A204.1 (cell line): ENCODE measurements around the gene KRTAP4-7.
"Not testable (repeated sequence)": the region's sequence is repeated elsewhere in the genome, so short reads cannot be mapped to it uniquely, and the experiment has no call there.

Experiments used
- FAIRE-seq: peaks from 2 replicates; lab custom pipeline; 2012; peaks lifted over from hg19 to GRCh38; lab: Jason Lieb, UNC

KRTAP4-7 gene

DNA sequence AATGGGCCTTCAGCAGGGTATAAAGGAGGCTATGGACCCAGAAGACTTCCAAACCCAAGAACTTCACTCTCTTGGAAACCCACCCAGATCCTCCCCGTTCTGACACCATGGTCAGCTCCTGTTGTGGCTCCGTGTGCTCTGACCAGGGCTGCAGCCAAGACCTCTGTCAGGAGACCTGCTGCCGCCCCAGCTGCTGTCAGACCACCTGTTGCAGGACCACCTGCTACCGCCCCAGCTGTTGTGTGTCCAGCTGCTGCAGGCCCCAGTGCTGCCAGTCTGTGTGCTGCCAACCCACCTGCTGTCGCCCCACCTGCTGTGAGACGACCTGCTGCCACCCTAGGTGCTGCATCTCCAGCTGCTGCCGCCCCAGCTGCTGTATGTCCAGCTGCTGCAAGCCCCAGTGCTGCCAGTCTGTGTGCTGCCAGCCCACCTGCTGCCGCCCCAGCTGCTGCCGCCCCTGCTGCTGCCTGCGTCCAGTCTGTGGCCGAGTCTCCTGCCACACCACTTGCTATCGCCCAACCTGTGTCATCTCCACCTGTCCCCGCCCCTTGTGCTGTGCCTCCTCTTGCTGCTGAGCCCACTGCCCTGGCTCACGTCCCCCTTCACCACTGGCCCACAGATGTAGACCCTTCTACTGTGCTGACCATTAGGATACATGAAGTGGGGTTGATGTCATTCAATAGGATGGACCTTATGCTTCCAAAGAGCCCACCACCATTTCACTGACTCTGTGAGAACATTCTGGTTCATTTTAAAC, at the start of gene KRTAP4-7:
KRTAP4-7 (plus strand) TSS at position 51 of the 757 bp plus-strand sequence; CDS start at position 108, 57 bp downstream.
- not testable (repeated sequence) for FAIRE-seq

DNA sequence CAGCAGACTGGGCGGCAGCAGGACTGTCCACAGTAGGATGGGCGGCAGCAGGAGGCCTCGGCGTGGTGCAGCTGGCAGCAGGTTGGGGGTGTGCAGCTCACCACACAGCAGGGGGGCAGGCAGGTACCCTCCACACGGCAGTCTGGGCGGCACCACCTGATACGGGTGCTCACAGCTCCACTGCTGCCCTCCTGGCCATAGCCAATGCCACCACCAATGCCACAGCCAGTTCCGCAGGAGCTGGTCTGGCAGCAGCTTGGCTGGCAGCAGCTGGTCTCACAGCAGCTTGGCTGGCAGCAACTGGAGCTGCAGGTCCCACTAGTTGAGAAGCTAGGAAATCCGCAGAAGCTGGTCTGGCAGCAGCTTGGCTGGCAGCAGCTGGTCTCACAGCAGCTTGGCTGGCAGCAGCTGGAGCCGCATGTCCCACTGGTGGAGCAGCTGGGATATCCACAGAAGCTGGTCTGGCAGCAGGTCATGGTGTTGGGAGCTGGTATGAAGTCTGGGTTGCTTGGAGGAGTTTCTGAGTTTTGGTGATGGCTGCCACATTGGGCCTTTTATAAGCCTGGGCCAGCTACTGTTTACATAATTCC, 49.5 kb upstream of the KRTAP4-7 start, which contains the start of gene KRTAP1-3:
KRTAP1-3 (minus strand) TSS at position 529 of the 590 bp plus-strand sequence; CDS start at position 476, 53 bp downstream.
- FAIRE-seq, result not testable (repeated sequence)

DNA sequence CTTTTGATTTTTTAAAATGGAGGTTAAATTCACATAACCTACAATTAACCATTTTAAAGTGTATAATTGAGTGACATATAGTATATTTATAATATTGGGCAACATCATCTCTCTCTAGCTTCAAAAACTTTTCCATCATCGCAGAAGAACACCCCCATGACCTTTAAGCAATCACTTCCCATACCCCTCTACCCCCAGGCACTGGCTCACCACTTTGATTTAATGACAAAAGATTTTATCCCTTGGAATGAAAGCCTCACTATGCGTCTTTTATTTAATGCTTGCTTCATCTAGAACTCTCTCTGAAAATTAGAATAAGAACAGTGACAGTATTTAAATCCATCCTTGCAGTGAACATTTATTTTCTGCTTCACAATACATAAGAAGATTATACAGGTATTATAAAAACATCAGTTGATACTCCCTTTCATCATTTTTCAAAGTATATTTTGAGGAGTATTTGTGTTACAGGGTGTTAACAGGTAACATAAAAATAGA, 46.0 kb upstream of the KRTAP4-7 start:
- FAIRE-seq, result no peak

DNA sequence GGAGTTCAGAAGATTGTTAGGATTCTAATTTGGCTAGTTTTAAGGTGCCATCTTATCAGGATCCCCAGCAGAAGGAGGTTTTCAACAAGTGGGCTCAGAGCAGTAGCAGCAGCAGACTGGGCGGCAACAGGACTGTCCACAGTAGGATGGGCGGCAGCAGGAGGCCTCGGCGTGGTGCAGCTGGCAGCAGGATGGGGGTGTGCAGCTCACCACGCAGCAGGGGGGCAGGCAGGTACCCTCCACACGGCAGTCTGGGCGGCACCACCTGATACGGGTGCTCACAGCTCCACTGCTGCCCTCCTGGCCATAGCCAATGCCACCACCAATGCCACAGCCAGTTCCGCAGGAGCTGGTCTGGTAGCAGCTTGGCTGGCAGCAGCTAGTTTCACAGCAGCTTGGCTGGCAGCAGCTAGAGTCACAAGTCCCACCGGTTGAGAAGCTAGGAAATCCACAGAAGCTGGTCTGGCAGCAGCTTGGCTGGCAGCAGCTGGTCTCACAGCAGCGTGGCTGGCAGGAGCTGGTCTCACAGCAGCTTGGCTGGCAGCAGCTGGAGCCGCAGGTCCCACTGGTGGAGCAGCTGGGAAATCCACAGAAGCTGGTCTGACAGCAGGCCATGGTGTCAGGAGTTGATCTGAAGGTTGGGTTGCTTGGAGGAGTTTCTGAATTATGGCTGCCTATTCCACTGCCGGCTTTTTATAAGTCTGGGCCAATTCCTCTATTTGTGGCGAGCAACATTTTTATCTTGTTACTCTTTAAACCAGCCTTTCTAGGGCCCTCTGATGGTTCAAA, 43.0 kb upstream of the KRTAP4-7 start, which contains the start of gene KRTAP1-1:
KRTAP1-1 (minus strand) TSS at position 668 of the 789 bp plus-strand sequence; CDS start at position 615, 53 bp downstream.
- FAIRE-seq, result not testable (repeated sequence)

DNA sequence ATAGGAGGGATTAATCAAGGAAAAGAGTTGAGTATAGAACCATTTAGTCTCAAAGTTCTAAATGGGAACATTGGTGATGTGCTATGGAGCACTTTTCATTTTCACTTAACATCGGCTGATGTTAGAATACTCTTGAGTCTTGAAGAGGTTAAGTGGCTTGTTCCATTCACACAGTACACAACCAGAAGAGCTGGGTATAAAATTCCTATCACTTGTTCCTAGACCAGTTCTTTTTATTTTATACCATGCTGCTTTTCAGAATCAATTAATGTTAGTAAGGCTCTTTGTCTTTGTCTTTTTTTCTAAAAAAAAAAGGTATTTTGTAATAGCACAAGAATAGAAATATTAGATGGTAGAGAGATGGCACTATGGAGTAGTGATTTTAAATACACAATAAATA, 41.0 kb upstream of the KRTAP4-7 start:
- no peak for FAIRE-seq

DNA sequence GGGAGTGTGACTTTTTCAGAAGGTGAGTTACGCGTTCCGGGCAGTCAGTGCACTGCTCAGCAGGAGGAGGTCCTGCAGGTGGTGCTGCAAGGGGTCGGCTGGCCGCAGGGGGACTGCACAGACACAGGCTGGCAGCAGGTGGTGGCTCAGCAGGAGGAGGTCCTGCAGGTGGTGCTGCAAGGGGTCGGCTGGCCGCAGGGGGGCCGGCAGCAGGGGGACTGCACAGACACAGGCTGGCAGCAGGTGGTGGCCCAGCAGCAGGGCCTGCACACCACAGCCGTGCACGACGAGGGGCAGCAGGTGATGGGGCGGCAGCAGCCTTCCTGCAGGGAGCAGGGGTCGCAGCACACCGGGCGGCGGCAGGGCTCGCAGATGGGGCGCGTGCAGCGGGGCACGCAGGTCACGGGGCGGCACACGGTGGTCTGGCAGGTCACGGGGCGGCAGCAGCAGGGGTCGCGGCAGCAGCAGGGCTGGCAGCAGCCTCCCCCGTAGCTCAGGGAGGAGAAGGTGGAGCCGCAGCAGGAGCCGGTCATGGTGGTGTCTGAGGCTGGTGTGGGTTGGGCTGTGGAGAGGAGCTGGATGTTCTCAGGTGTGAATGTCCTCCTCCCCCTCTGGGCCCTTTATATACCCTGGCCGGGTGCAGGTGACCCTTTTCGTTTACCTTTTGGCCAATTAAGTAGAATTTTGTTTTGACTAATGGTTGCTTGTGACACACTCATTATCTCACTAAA, 37.0 kb upstream of the KRTAP4-7 start, which contains the start of gene KRTAP2-1:
KRTAP2-1 (minus strand) TSS at position 582 of the 731 bp plus-strand sequence; CDS start at position 533, 49 bp downstream.
- FAIRE-seq, result not testable (repeated sequence)

DNA sequence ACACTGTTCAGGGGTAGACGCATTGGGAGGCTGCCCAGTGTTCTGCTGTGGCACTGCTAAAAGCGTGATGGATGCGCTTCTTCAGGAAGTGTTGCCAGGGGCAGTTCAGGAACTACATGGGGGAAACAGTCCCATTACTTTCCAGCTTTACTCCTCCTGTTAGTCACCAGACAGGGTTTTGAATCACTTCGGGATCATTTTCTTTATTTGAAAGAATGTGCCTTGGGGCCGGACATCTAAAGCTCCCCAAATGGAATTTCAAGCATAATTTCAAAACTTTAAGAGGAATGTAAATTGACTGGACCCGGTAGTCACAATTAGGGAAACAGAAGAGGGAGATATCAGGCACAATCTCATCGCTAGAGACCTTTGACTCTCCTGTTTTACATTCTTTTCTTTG, 35.5 kb upstream of the KRTAP4-7 start:
- no peak for FAIRE-seq

DNA sequence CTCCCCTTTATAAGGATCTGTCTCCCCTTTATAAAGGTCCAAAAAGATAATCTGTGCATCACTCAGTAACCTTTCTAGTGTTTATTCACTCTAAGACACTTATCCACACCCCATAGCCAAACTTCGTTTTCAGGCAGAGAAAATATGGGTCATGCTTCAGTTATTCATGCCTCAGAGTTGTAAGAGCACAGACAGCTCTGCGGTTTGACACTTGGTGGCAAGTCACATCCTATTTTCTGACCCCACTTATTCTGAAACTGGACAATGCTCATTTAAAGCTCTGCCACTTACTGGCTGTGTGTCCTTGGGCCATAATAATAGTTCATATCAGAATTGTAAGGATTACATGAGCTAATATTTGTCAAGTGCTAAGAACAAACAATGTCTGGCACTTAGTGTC, 34.8 kb upstream of the KRTAP4-7 start:
- no peak for FAIRE-seq

DNA sequence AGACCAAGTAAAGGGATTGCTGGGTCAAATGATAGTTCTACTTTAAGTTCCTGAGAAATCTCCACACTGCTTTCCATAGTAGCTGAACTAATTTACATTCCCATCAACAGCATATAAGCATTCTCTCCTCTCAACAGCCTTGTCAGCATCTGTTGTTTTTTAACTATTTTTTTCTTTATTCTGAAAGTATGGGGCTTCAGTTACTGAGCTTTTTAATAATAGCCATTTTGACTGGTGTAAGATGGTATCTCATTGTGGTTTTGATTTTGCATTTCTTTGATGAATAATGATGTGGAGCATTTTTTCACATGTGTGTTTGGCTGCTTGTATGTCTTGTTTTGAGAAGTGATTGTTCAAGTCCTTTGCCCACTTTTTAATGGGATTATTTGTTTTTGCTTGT, 31.4 kb upstream of the KRTAP4-7 start:
- FAIRE-seq, result no peak

DNA sequence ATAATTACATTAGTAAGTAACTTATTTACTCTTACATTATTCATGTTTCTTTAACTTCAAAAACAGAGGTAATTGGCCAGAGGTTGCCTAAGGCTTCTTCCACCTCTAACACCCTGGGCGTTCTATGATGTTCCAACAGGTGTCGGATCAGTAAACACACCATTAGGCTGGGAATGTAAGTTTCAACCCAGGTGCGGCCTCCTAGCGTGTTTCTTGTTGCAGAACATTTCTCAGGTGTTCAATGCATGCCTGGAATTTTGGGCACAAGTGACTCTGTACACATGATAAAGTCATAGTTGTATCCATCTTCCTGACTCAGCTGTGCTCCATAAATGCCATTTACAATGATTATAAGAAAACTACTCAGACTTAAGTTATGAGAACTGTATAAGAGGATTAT, 29.9 kb upstream of the KRTAP4-7 start:
- FAIRE-seq, result no peak

DNA sequence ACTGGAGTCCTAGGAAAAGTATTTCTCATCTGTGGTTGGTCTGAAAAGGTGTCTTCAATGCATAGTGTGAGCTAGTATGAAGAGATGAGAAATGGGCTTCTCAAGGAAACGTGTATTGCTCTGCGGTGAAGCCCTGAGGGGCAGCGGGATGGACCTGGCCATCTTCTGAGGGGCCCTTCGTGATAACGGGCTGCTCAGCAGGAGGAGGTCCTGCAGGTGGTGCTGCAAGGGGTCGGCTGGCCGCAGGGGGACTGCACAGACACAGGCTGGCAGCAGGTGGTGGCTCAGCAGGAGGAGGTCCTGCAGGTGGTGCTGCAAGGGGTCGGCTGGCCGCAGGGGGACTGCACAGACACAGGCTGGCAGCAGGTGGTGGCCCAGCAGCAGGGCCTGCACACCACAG, 29.4 kb upstream of the KRTAP4-7 start:
- FAIRE-seq, result not testable (repeated sequence)

DNA sequence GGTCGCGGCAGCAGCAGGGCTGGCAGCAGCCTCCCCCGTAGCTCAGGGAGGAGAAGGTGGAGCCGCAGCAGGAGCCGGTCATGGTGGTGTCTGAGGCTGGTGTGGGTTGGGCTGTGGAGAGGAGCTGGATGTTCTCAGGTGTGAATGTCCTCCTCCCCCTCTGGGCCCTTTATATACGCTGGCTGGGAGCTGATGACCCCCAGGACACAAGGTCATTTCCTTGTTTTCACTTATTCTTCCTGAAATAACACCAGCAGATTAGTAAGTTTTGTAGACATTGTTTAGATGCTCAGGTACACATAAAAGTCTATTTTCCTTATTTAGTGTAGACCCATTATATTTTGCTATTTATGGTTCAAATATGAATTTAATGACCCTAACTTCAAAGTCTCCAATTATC, 28.8 kb upstream of the KRTAP4-7 start, which contains the start of gene KRTAP2-2:
KRTAP2-2 (minus strand) TSS at position 101 of the 400 bp plus-strand sequence; CDS start at position 82, 19 bp downstream.
- FAIRE-seq, result not testable (repeated sequence)

DNA sequence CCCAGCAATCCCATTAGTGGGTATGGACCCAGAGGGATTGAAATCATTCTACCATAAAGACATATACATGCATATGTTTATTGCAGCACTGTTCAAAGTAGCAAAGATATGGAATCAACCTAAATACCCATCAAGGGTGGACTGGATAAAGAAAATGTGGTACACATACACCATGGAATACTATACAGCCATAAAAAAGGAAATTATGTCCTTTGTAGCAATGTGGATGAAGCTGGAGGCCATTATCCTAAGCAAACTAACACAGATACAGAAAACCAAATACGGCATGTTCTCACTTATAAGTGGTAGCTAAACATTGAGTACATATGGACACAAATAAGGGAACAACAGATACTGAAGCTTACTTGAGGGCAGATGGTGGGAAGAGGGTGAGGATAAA, 26.4 kb upstream of the KRTAP4-7 start:
- no peak for FAIRE-seq

DNA sequence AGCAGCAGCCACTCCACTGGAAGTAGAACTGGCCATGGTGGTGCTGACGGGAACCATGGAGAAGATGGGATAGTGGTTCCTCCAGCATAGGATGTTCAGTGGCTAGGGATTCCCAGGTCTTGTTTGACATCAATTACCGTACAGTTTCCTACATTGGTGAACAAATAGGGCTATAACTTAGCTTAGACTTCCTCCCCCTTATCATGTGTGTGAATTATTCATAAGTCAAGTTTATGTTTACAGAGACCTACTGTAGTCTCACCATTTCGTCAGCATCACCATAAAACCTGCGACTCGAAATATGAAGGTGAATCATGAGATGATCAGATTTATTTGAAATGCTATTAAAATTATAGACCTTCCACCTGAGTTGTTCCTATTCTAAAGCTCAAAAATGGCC, 25.2 kb upstream of the KRTAP4-7 start:
- no peak for FAIRE-seq

DNA sequence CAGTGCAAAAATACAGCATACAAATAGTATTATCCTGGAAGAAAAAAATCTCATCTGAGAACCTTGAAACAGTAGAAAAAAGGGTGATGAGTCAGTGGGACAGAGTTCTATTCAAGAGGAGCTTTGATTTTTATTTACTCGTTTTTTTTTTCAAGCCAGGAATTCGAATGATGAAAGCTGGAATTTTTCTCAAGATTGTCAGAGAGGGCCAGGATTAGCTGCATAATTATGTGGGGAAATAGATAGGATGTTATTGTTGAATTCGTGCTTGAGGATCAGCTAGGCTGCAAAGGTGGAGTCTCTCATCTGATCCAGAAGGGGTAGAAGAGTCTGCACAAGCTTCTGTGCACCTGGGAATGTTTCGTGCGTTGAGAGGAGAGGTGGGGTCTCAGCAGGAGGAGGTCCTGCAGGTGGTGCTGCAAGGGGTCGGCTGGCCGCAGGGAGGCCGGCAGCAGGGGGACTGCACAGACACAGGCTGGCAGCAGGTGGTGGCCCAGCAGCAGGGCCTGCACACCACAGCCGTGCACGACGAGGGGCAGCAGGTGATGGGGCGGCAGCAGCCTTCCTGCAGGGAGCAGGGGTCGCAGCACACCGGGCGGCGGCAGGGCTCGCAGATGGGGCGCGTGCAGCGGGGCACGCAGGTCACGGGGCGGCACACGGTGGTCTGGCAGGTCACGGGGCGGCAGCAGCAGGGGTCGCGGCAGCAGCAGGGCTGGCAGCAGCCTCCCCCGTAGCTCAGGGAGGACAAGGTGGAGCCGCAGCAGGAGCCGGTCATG, 24.5 kb upstream of the KRTAP4-7 start:
- FAIRE-seq, result not testable (repeated sequence)

DNA sequence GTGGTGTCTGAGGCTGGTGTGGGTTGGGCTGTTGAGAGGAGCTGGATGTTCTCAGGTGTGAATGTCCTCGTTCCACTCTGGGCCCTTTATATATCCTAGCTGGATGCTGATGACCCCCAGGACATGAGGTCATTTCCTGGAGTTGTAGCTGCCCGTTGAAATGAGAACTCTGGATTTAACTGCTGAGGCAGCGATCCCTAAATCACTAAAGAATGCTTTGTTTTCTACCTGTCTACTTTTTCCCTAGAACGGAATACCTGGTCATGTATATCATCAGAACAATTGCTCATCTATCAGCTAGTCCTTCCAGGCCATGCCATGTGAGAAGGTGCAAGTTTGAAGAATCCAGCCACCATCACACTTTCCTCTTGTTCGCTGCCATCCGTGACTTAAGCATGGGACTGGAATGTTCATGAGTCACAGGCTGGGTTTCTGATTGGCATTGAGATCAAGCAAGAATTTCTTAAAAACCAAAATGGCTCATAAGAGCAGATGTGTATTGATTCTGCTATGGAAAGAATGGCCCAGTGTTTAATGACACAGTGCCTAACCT, 23.8 kb upstream of the KRTAP4-7 start, which contains the start of gene KRTAP2-3:
KRTAP2-3 (minus strand) TSS at position 63 of the 553 bp plus-strand sequence. CDS start 64 bp downstream, outside the sequence.
- FAIRE-seq, result no peak

DNA sequence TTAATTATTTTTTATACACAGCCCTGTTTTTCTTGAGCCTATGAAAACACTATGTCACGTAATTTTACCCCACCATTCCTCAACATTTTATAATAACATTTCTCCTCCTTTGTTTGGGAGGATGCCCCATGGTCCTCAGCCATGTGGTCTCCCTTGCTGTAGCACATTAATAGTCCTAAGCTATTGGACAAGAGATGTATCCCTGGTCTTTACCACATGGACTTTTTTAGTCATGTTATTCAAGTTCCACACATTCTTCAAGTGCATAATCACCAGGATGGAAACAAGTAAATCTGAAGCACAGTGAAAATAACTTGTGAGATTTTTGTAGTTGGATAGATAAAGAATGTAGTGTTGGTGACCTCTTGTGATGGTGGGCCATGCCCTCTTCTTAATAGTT, 22.0 kb upstream of the KRTAP4-7 start:
- FAIRE-seq, result no peak

DNA sequence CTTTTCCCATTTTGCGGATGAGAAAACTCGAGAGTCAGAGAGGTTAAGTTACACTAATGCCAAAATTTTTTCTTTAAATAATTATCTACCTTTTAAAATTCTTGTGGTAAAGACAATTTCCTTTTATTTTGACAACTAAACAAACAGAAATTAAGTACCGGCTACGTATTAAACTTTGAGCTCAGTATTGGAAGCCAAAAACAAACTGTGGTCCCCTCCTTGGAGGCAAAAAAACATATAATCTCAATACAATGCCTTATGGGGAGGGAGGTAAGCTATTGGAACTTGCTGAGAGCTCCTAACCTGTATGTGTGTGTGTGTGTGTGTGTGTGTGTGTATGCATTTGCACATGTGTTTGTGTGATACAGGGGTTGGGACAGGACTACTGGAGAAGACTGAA, 20.5 kb upstream of the KRTAP4-7 start:
- no peak for FAIRE-seq

DNA sequence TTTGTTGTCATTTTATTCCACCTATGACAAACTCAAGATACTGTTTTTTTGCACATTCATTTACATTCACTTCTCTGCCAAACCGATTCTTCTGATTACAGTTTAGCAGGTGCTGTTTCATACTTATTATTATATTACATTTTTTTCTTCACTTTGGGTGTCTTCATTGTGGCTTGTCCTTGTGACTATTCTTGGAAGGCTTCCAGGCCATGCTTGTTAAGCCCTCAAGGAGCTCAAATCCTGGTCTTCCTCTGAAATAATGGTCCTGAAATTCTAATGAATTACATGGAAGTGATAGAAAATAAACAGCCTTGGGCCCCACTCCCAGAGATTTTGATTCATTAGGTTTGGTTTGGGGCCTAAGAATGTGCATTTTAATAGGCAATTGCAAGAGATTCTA, 19.6 kb upstream of the KRTAP4-7 start:
- FAIRE-seq, result no peak

DNA sequence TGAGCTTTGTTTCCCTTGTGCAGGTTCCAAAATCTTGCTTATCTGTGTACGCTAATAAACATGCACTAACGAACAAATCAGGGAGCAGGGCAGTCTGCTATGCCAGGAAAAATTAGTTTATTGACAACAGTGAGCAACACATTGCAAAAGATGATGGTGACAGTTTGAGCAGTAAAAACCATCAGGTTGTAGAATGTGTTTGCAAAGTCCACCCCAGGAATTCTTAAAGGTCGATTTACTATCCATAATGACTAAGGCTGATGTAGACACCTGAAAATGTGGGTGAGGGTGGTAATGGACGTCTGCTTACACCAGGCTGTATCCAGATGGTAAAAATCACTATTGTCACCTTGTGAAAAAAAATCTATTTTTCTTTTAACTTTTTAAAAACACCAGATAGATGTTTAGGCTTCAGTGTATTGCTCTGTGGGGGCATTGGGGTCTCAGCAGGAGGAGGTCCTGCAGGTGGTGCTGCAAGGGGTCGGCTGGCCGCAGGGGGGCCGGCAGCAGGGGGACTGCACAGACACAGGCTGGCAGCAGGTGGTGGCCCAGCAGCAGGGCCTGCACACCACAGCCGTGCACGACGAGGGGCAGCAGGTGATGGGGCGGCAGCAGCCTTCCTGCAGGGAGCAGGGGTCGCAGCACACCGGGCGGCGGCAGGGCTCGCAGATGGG, 18.8 kb upstream of the KRTAP4-7 start:
- FAIRE-seq, result not testable (repeated sequence)
